ENCODE measurements around the gene YPEL5.

Gene YPEL5

GRCh38 chr2:30184035-30184434, 37.2 kb downstream of the YPEL5 start:
- Histone ChIP-seq H3K4me2 (ENCODE audit: low read depth, low read length, poor library complexity, severe bottlenecking) (no peak overlapping the region), H3K9me2 (replicated peaks; ENCODE audit: insufficient read depth, low read length) (no peaks in the 10 kb centered on the region), H3K27ac (ENCODE audit: low read depth, low read length) (no peak overlapping the region), H3K4me3 (ENCODE audit: insufficient read depth, low read length, poor library complexity, severe bottlenecking) (no peak overlapping the region), H3K27me3 (ENCODE audit: low read length) (no peaks in the 10 kb centered on the region), H3K79me2 (ENCODE audit: insufficient read depth, low read length) (no peaks in the 10 kb centered on the region), H2AFZ (ENCODE audit: low read depth, low read length, severe bottlenecking) (no peak overlapping the region), H4K20me1 (ENCODE audit: low read depth, low read length) (no peaks in the 10 kb centered on the region), H3F3A (ENCODE audit: insufficient read depth) (no peaks in the 10 kb centered on the region), H3K9me3 (ENCODE audit: insufficient read depth, low read length) (no peaks in the 10 kb centered on the region), H3K36me3 (ENCODE audit: low read length) (no peaks in the 10 kb centered on the region), H3K9ac (ENCODE audit: low read length) (no peak overlapping the region)
- TF ChIP-seq EZH2phosphoT487 (conservative IDR thresholded peaks at IDR 0.05; ENCODE audit: low read length) = no peak
- TF ChIP-seq CTCF (IDR thresholded peaks at IDR 0.05; ENCODE audit: insufficient read depth, low read length, poor library complexity, severe bottlenecking) = no peak

GRCh38 chr2:30185178-30185577, 38.4 kb downstream of the YPEL5 start:
- H3K9me3 ChIP-seq (ENCODE audit: insufficient read depth, low read length) = no peaks in the 10 kb centered on the region
- no peaks in the 10 kb centered on the region for H3F3A ChIP-seq (ENCODE audit: insufficient read depth)
- no peaks in the 10 kb centered on the region for H3K27me3 ChIP-seq (ENCODE audit: low read length)
- no peaks in the 10 kb centered on the region for H4K20me1 ChIP-seq (ENCODE audit: low read depth, low read length)
- no peak overlapping the region for H3K27ac ChIP-seq (ENCODE audit: low read depth, low read length)
- TF ChIP-seq EZH2phosphoT487 (conservative IDR thresholded peaks at IDR 0.05; ENCODE audit: low read length) = no peak
- no peak for TF ChIP-seq CTCF (IDR thresholded peaks at IDR 0.05; ENCODE audit: insufficient read depth, low read length, poor library complexity, severe bottlenecking)
- H3K9ac ChIP-seq (ENCODE audit: low read length) = no peak overlapping the region
- H2AFZ ChIP-seq (ENCODE audit: low read depth, low read length, severe bottlenecking) = no peak overlapping the region
- H3K4me3 ChIP-seq (ENCODE audit: insufficient read depth, low read length, poor library complexity, severe bottlenecking) = no peak overlapping the region
- H3K36me3 ChIP-seq (ENCODE audit: low read length) = no peaks in the 10 kb centered on the region
- no peak overlapping the region for H3K4me2 ChIP-seq (ENCODE audit: low read depth, low read length, poor library complexity, severe bottlenecking)
- no peaks in the 10 kb centered on the region for H3K9me2 ChIP-seq (replicated peaks; ENCODE audit: insufficient read depth, low read length)
- no peaks in the 10 kb centered on the region for H3K79me2 ChIP-seq (ENCODE audit: insufficient read depth, low read length)

- no peak overlapping the region for H2AFZ ChIP-seq (ENCODE audit: low read depth, low read length, severe bottlenecking)
- TF ChIP-seq CTCF (IDR thresholded peaks at IDR 0.05; ENCODE audit: insufficient read depth, low read length, poor library complexity, severe bottlenecking) (no peak), EZH2phosphoT487 (conservative IDR thresholded peaks at IDR 0.05; ENCODE audit: low read length) (no peak)
- no peak overlapping the region for H3K27ac ChIP-seq (ENCODE audit: low read depth, low read length)
- H3K4me2 ChIP-seq (ENCODE audit: low read depth, low read length, poor library complexity, severe bottlenecking) = no peak overlapping the region
- H3K27me3 ChIP-seq (ENCODE audit: low read length) = no peaks in the 10 kb centered on the region
- H3K9me2 ChIP-seq (replicated peaks; ENCODE audit: insufficient read depth, low read length) = no peaks in the 10 kb centered on the region
- no peaks in the 10 kb centered on the region for H3F3A ChIP-seq (ENCODE audit: insufficient read depth)
- H3K79me2 ChIP-seq (ENCODE audit: insufficient read depth, low read length) = no peaks in the 10 kb centered on the region
- no peak overlapping the region for H3K9ac ChIP-seq (ENCODE audit: low read length)
- H3K9me3 ChIP-seq (ENCODE audit: insufficient read depth, low read length) = no peaks in the 10 kb centered on the region
- H4K20me1 ChIP-seq (ENCODE audit: low read depth, low read length) = no peaks in the 10 kb centered on the region
- H3K36me3 ChIP-seq (ENCODE audit: low read length) = no peaks in the 10 kb centered on the region
- no peak overlapping the region for H3K4me3 ChIP-seq (ENCODE audit: insufficient read depth, low read length, poor library complexity, severe bottlenecking)
These were observed 41.5 kb downstream of the YPEL5 start for GRCh38 chr2:30188292-30188691.

All from SU-DHL-6 (cell line).